WTC11 (cell line): ENCODE results near the gene MYLK4. TPM values are rescaled to one million over a fixed set of nuclear protein-coding genes. Genes with fewer than 3 reads are reported as not detected.

Experiments used
- ATAC-seq: fragments of 200-7000 bp; cut with Tn5 transposase; 2 replicates; pipeline ENCODE4 v1.10.0; 2021; ENCODE audit warnings: mild to moderate bottlenecking, moderate library complexity
- CTCF ChIA-PET: fragments of 300-600 bp; sonication (Branson Sonifier 250); formaldehyde crosslinking; loops from one replicate; lab custom pipeline; 2021; ENCODE audit warnings: antibody characterized with exemption; lab: Charles Lee
- POLR2A ChIA-PET: fragments of 350-600 bp; sonication (Branson Sonifier 250); formaldehyde crosslinking; loops from one replicate; lab custom pipeline; 2021; ENCODE audit warnings: antibody characterized with exemption; lab: Charles Lee
- DNase-seq: peaks from one replicate; pipeline ENCODE4 v3.0.0; 2021; ENCODE audit warnings: low spot score
- H3K27ac Mint-ChIP-seq: 2 replicates; pipeline ENCODE4 v1.8.0; 2021; ENCODE audit warnings: mixed read lengths
- H3K27me3 Mint-ChIP-seq: 2 replicates; pipeline ENCODE4 v1.8.0; 2021; ENCODE audit warnings: low read depth, mild to moderate bottlenecking, moderate library complexity, mixed read lengths
- H3K36me3 Mint-ChIP-seq: 2 replicates; pipeline ENCODE4 v1.8.0; 2021; ENCODE audit warnings: mixed read lengths
- H3K4me1 Mint-ChIP-seq: 2 replicates; pipeline ENCODE4 v1.8.0; 2022; ENCODE audit warnings: mixed read lengths
- H3K4me3 Mint-ChIP-seq: 2 replicates; pipeline ENCODE4 v1.8.0; 2021; ENCODE audit warnings: mild to moderate bottlenecking, moderate library complexity, mixed read lengths
- H3K9me3 Mint-ChIP-seq: 2 replicates; pipeline ENCODE4 v1.8.0; 2021; ENCODE audit warnings: mixed read lengths
- ELF4 ChIP-seq: sonication (generic); formaldehyde crosslinking; IDR thresholded peaks from 2 replicates; pipeline ENCODE4 v1.8.1; 2022; ENCODE audit warnings: low read depth, mild to moderate bottlenecking, moderate library complexity, missing genetic modification reagents
- FOXJ3 ChIP-seq: sonication (generic); formaldehyde crosslinking; IDR thresholded peaks from 2 replicates; pipeline ENCODE4 v1.9.0; 2021; ENCODE audit warnings: missing genetic modification reagents, mild to moderate bottlenecking, borderline replicate concordance
- GRHL2 ChIP-seq: fragments of 250-450 bp; sonication (Bioruptor Pico); IDR thresholded peaks from 2 replicates; pipeline ENCODE4 v1.8.0; 2022; ENCODE audit warnings: mild to moderate bottlenecking, moderate library complexity; ENCODE audit not compliant: insufficient replicate concordance, severe bottlenecking
- IRF2 ChIP-seq: sonication (generic); formaldehyde crosslinking; IDR thresholded peaks from 2 replicates; pipeline ENCODE4 v1.8.0; 2022; ENCODE audit warnings: low read depth, missing genetic modification reagents, borderline replicate concordance
- JAZF1 ChIP-seq: fragments of 250-450 bp; sonication (Bioruptor Pico); IDR thresholded peaks from 2 replicates; pipeline ENCODE4 v1.9.0; 2021; ENCODE audit warnings: moderate library complexity, mild to moderate bottlenecking, inconsistent platforms
- JUN ChIP-seq: sonication (generic); formaldehyde crosslinking; IDR thresholded peaks from 2 replicates; pipeline ENCODE4 v1.8.0; 2023; ENCODE audit warnings: mild to moderate bottlenecking, missing genetic modification reagents
- MXD4 ChIP-seq: fragments of 250-450 bp; sonication (Bioruptor Pico); IDR thresholded peaks from 2 replicates; pipeline ENCODE4 v1.8.0; 2021; ENCODE audit warnings: mild to moderate bottlenecking, moderate library complexity, borderline replicate concordance
- RELA ChIP-seq: sonication (generic); formaldehyde crosslinking; IDR thresholded peaks from 2 replicates; pipeline ENCODE4 v1.8.1; 2022; ENCODE audit warnings: missing genetic modification reagents, mild to moderate bottlenecking, borderline replicate concordance
- ZNF232 ChIP-seq: sonication (generic); formaldehyde crosslinking; IDR thresholded peaks from 2 replicates; pipeline ENCODE4 v1.8.0; 2022; ENCODE audit warnings: mild to moderate bottlenecking, missing genetic modification reagents
- ZNF423 ChIP-seq: fragments of 250-450 bp; sonication (Bioruptor Pico); IDR thresholded peaks from 2 replicates; pipeline ENCODE4 v2.1.2; 2022; ENCODE audit warnings: mild to moderate bottlenecking, moderate library complexity
- ZNF671 ChIP-seq: fragments of 250-450 bp; sonication (Bioruptor Pico); IDR thresholded peaks from 2 replicates; pipeline ENCODE4 v1.8.0; 2021; ENCODE audit warnings: mild to moderate bottlenecking
- total RNA-seq: library from RNA; stranded (reverse); gene quantifications from 3 replicates; pipeline ENCODE4 v1.2.3, GENCODE V29; 2021
- TF ChIP-seq, protein P1 (sequence below): fragments of 250-450 bp; sonication (Bioruptor Pico); IDR thresholded peaks from 2 replicates; pipeline ENCODE4 v1.9.0; 2021; ENCODE audit warnings: mild to moderate bottlenecking
- TF ChIP-seq, protein P2 (sequence below): sonication (generic); formaldehyde crosslinking; IDR thresholded peaks from 2 replicates; pipeline ENCODE4 v1.8.1; 2023; ENCODE audit warnings: mild to moderate bottlenecking, missing genetic modification reagents
- TF ChIP-seq, protein P3 (sequence below): fragments of 250-450 bp; sonication (Bioruptor Pico); IDR thresholded peaks from 2 replicates; pipeline ENCODE4 v2.1.2; 2022; ENCODE audit warnings: mild to moderate bottlenecking, moderate library complexity
- TF ChIP-seq, protein P4 (sequence below): fragments of 250-450 bp; sonication (Bioruptor Pico); IDR thresholded peaks from 2 replicates; pipeline ENCODE4 v1.9.0; 2021; ENCODE audit warnings: mild to moderate bottlenecking, borderline replicate concordance
- TF ChIP-seq, protein P5 (sequence below): sonication (generic); formaldehyde crosslinking; IDR thresholded peaks from 2 replicates; pipeline ENCODE4 v1.8.0; 2022; ENCODE audit warnings: missing genetic modification reagents
- TF ChIP-seq, protein P6 (sequence below): sonication (generic); formaldehyde crosslinking; IDR thresholded peaks from 2 replicates; pipeline ENCODE4 v1.8.0; 2022; ENCODE audit warnings: mild to moderate bottlenecking, missing genetic modification reagents

Gene MYLK4
- total RNA-seq, 1 experiment from 2014 or later, result 0.13 TPM

DNA sequence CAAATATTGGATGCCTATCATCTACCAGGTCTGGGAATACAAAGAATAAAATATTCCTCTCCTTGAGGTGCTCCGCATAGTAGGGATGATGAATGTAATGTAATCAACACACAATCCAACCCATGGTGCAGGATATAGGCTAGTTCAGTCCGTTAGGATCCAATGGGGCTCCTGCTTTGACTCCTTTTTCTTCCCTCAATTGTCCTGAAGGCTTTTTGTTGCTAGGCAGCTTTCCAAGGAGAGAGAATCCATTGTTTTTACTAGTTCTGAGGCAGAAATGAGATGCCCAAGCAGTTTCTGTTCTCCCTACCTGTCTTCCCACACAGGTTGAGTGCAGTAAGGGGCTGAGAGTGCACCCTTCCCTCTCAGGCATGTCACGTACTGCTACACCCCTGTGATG, 26.5 kb upstream of the MYLK4 start (continued):
- TF ChIP-seq, protein P1, sequence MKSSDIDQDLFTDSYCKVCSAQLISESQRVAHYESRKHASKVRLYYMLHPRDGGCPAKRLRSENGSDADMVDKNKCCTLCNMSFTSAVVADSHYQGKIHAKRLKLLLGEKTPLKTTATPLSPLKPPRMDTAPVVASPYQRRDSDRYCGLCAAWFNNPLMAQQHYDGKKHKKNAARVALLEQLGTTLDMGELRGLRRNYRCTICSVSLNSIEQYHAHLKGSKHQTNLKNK (CRISPR knock-in tag), result no peak
- TF ChIP-seq FOXJ3 (no peak), ZNF232 (no peak), ZNF671 (CRISPR knock-in tag) (no peak), RELA (no peak), JUN (no peak), GRHL2 (CRISPR knock-in tag) (no peak), JAZF1 (no peak)
- TF ChIP-seq, protein P2, sequence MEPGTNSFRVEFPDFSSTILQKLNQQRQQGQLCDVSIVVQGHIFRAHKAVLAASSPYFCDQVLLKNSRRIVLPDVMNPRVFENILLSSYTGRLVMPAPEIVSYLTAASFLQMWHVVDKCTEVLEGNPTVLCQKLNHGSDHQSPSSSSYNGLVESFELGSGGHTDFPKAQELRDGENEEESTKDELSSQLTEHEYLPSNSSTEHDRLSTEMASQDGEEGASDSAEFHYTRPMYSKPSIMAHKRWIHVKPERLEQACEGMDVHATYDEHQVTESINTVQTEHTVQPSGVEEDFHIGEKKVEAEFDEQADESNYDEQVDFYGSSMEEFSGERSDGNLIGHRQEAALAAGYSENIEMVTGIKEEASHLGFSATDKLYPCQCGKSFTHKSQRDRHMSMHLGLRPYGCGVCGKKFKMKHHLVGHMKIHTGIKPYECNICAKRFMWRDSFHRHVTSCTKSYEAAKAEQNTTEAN (CRISPR knock-in tag), result no peak
- TF ChIP-seq, protein P3, sequence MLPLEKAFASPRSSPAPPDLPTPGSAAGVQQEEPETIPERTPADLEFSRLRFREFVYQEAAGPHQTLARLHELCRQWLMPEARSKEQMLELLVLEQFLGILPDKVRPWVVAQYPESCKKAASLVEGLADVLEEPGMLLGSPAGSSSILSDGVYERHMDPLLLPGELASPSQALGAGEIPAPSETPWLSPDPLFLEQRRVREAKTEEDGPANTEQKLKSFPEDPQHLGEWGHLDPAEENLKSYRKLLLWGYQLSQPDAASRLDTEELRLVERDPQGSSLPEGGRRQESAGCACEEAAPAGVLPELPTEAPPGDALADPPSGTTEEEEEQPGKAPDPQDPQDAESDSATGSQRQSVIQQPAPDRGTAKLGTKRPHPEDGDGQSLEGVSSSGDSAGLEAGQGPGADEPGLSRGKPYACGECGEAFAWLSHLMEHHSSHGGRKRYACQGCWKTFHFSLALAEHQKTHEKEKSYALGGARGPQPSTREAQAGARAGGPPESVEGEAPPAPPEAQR (CRISPR knock-in tag), result no peak
- TF ChIP-seq, protein P4, sequence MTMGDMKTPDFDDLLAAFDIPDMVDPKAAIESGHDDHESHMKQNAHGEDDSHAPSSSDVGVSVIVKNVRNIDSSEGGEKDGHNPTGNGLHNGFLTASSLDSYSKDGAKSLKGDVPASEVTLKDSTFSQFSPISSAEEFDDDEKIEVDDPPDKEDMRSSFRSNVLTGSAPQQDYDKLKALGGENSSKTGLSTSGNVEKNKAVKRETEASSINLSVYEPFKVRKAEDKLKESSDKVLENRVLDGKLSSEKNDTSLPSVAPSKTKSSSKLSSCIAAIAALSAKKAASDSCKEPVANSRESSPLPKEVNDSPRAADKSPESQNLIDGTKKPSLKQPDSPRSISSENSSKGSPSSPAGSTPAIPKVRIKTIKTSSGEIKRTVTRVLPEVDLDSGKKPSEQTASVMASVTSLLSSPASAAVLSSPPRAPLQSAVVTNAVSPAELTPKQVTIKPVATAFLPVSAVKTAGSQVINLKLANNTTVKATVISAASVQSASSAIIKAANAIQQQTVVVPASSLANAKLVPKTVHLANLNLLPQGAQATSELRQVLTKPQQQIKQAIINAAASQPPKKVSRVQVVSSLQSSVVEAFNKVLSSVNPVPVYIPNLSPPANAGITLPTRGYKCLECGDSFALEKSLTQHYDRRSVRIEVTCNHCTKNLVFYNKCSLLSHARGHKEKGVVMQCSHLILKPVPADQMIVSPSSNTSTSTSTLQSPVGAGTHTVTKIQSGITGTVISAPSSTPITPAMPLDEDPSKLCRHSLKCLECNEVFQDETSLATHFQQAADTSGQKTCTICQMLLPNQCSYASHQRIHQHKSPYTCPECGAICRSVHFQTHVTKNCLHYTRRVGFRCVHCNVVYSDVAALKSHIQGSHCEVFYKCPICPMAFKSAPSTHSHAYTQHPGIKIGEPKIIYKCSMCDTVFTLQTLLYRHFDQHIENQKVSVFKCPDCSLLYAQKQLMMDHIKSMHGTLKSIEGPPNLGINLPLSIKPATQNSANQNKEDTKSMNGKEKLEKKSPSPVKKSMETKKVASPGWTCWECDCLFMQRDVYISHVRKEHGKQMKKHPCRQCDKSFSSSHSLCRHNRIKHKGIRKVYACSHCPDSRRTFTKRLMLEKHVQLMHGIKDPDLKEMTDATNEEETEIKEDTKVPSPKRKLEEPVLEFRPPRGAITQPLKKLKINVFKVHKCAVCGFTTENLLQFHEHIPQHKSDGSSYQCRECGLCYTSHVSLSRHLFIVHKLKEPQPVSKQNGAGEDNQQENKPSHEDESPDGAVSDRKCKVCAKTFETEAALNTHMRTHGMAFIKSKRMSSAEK (CRISPR knock-in tag), result no peak
- TF ChIP-seq, protein P5, sequence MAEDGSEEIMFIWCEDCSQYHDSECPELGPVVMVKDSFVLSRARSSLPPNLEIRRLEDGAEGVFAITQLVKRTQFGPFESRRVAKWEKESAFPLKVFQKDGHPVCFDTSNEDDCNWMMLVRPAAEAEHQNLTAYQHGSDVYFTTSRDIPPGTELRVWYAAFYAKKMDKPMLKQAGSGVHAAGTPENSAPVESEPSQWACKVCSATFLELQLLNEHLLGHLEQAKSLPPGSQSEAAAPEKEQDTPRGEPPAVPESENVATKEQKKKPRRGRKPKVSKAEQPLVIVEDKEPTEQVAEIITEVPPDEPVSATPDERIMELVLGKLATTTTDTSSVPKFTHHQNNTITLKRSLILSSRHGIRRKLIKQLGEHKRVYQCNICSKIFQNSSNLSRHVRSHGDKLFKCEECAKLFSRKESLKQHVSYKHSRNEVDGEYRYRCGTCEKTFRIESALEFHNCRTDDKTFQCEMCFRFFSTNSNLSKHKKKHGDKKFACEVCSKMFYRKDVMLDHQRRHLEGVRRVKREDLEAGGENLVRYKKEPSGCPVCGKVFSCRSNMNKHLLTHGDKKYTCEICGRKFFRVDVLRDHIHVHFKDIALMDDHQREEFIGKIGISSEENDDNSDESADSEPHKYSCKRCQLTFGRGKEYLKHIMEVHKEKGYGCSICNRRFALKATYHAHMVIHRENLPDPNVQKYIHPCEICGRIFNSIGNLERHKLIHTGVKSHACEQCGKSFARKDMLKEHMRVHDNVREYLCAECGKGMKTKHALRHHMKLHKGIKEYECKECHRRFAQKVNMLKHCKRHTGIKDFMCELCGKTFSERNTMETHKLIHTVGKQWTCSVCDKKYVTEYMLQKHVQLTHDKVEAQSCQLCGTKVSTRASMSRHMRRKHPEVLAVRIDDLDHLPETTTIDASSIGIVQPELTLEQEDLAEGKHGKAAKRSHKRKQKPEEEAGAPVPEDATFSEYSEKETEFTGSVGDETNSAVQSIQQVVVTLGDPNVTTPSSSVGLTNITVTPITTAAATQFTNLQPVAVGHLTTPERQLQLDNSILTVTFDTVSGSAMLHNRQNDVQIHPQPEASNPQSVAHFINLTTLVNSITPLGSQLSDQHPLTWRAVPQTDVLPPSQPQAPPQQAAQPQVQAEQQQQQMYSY (CRISPR knock-in tag), result no peak

DNA sequence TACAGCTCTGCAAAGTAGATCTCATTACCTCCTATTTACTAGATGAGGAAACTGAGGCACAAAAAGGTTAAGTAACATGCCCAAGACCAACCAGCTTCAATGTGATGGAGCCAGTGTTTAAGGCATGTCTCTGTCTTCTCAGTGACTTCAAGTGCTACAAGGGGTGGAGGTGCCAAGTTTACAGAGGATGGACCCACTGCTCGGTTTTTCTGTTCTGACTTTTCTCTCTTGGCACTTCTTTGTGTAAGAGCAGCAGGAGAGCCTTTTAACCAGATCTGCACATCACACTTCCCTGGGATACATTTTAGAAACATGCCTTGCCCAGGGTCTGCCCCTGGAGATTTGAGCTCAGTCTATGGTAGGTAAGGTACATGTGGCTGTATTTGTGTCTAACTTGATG, 24.3 kb upstream of the MYLK4 start:
- DNase-seq (no peak), ATAC-seq (no peak)
- Mint-ChIP-seq H3K9me3 (no peaks in the 10 kb centered on the region), H3K4me1 (peaks cover 10% of the 10 kb centered on the region), H3K36me3 (peaks cover 28% of the 10 kb centered on the region), H3K4me3 (no peak overlapping the region), H3K27ac (no peak overlapping the region), H3K27me3 (no peaks in the 10 kb centered on the region)
- POLR2A ChIA-PET, result no interaction called here
- no peak for TF ChIP-seq MXD4 (CRISPR knock-in tag)
- TF ChIP-seq ZNF232, result no peak
- TF ChIP-seq, protein P6, sequence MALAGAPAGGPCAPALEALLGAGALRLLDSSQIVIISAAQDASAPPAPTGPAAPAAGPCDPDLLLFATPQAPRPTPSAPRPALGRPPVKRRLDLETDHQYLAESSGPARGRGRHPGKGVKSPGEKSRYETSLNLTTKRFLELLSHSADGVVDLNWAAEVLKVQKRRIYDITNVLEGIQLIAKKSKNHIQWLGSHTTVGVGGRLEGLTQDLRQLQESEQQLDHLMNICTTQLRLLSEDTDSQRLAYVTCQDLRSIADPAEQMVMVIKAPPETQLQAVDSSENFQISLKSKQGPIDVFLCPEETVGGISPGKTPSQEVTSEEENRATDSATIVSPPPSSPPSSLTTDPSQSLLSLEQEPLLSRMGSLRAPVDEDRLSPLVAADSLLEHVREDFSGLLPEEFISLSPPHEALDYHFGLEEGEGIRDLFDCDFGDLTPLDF (CRISPR knock-in tag), result no peak
- no peak for TF ChIP-seq ZNF423
- TF ChIP-seq ELF4 (CRISPR knock-in tag), result no peak
- no peak for TF ChIP-seq IRF2
- CTCF ChIA-PET, result interaction anchor here (0.6 to 1.9 kb wide), 4 partner anchors 9 to 25 kb away, joined by 3 to 11 read pairs (median 4); no protein-coding TSS in a partner anchor
